OCI-LY7 (cell line): ENCODE data around the gene GSTK1. TPM values are rescaled to one million over a fixed set of nuclear protein-coding genes. Genes with fewer than 3 reads are reported as not detected.

ENCODE experiments used
- BruUV-seq: library from RNA; stranded (reverse); fragments of 400-500 nt; replicated peaks from 2 replicates; lab custom pipeline; 2021; lab: Mats Ljungman, UMichigan
- CTCF ChIA-PET: fragments of 300-600 bp; sonication (Branson Sonifier 250); formaldehyde crosslinking; loops from one replicate; lab custom pipeline; 2022; ENCODE audit warnings: antibody characterized with exemption; ENCODE audit not compliant: unreplicated experiment; lab: Charles Lee
- POLR2A ChIA-PET: fragments of 300-600 bp; sonication (Branson Sonifier 250); formaldehyde crosslinking; loops from one replicate; lab custom pipeline; 2022; ENCODE audit warnings: antibody characterized with exemption; lab: Charles Lee
- DNase-seq: peaks from one replicate; pipeline ENCODE4 v3.0.0-alpha.2; 2015; ENCODE audit warnings: low spot score
- H2AFZ ChIP-seq: fragments of 200-600 bp; sonication (generic), shearing (Covaris generic); 2 replicates; pipeline ENCODE4 v1.6.1; 2014; ENCODE audit warnings: mild to moderate bottlenecking, antibody characterized with exemption, low read length, moderate library complexity
- H3K27ac ChIP-seq: fragments of 200-600 bp; sonication (generic); 2 replicates; pipeline ENCODE4 v1.5.1; 2014; ENCODE audit warnings: mixed run types, low read depth, mild to moderate bottlenecking, moderate library complexity, low read length, inconsistent platforms; ENCODE audit not compliant: poor library complexity, severe bottlenecking
- H3K36me3 ChIP-seq: fragments of 200-600 bp; sonication (generic); 2 replicates; pipeline ENCODE4 v1.6.1; 2014; ENCODE audit warnings: mild to moderate bottlenecking, antibody characterized with exemption, low read length, moderate library complexity, mixed read lengths; ENCODE audit not compliant: insufficient read depth
- H3K4me1 ChIP-seq: fragments of 200-600 bp; sonication (generic); 2 replicates; pipeline ENCODE4 v1.5.1; 2014; ENCODE audit warnings: mild to moderate bottlenecking, low read length; ENCODE audit not compliant: insufficient read depth, poor library complexity, severe bottlenecking
- H3K4me2 ChIP-seq: fragments of 200-600 bp; sonication (generic); 2 replicates; pipeline ENCODE4 v1.6.1; 2014; ENCODE audit warnings: mild to moderate bottlenecking, low read length
- H3K4me3 ChIP-seq: fragments of 200-600 bp; sonication (generic); 2 replicates; pipeline ENCODE4 v1.5.1; 2014; ENCODE audit warnings: mild to moderate bottlenecking, low read depth, low read length; ENCODE audit not compliant: poor library complexity, severe bottlenecking
- H3K79me2 ChIP-seq: fragments of 200-600 bp; sonication (generic); 2 replicates; pipeline ENCODE4 v1.6.1; 2016; ENCODE audit warnings: low read depth, mild to moderate bottlenecking, low read length, moderate library complexity, mixed read lengths; ENCODE audit not compliant: insufficient read depth
- H3K9me2 ChIP-seq: fragments of 200-600 bp; sonication (generic); 2 replicates; pipeline ENCODE4 v1.6.1; 2016; ENCODE audit warnings: mild to moderate bottlenecking, low read length, mixed read lengths; ENCODE audit not compliant: insufficient read depth
- H3K9me3 ChIP-seq: fragments of 200-600 bp; sonication (generic); 2 replicates; pipeline ENCODE4 v1.6.1; 2014; ENCODE audit warnings: mild to moderate bottlenecking, mixed run types, low read length, mixed read lengths
- H4K20me1 ChIP-seq: fragments of 200-600 bp; sonication (generic); 2 replicates; pipeline ENCODE4 v1.6.1; 2014; ENCODE audit warnings: mild to moderate bottlenecking, antibody characterized with exemption, low read length, moderate library complexity, mixed read lengths; ENCODE audit not compliant: insufficient read depth
- CTCF ChIP-seq: fragments of 200-600 bp; sonication (generic); conservative IDR thresholded peaks from 2 replicates; pipeline ENCODE4 v1.5.1; 2014; ENCODE audit warnings: mild to moderate bottlenecking, antibody characterized with exemption, low read length, moderate library complexity, mixed read lengths
- EZH2phosphoT487 ChIP-seq: fragments of 200-600 bp; sonication (generic); IDR thresholded peaks from 2 replicates; pipeline ENCODE4 v1.6.1; 2018; ENCODE audit warnings: low read depth, borderline replicate concordance, mild to moderate bottlenecking, mixed run types, antibody characterized with exemption, low read length, moderate library complexity, mixed read lengths
- intact Hi-C: fragments of 100-400 bp; cut with micrococcal nuclease; formaldehyde crosslinking; loops from one replicate; pipeline ENCODE4 v1.10.0; 2022; ENCODE audit not compliant: unreplicated experiment
- total RNA-seq, 2 experiments: library from RNA; depleted of rRNA in 1 of 2; stranded (reverse); fragments of >200 nt in 1 of 2; shearing (Covaris generic) in 1 of 2; gene quantifications; 2 replicates each; pipeline ENCODE4 v1.2.3, GENCODE V29; 2014 to 2022

The GSTK1 gene
- total RNA-seq, 2 experiments from 2014 or later, result 37.8 to 41.6 TPM

GRCh38 chr7:143245123-143245522 lies 18.1 kb upstream of the GSTK1 start:
- Histone ChIP-seq H3K79me2 (no peaks in the 10 kb centered on the region), H3K4me1 (no peaks in the 10 kb centered on the region), H3K27ac (no peak overlapping the region), H3K9me3 (no peaks in the 10 kb centered on the region), H2AFZ (no peak overlapping the region), H4K20me1 (no peaks in the 10 kb centered on the region), H3K36me3 (no peaks in the 10 kb centered on the region), H3K4me2 (no peak overlapping the region), H3K9me2 (no peaks in the 10 kb centered on the region), H3K4me3 (no peak overlapping the region)
- POLR2A ChIA-PET, result interaction anchor here (1.0 kb wide), 1 partner anchor 18 kb away, joined by 3 read pairs; the partner anchor contains the start of gene GSTK1
- intact Hi-C loops, result no loop called here
- no peak for DNase-seq
- BruUV-seq, result no TSS peak
- CTCF ChIA-PET, result no interaction called here
- TF ChIP-seq CTCF, result no peak
- TF ChIP-seq EZH2phosphoT487, result no peak

DNA sequence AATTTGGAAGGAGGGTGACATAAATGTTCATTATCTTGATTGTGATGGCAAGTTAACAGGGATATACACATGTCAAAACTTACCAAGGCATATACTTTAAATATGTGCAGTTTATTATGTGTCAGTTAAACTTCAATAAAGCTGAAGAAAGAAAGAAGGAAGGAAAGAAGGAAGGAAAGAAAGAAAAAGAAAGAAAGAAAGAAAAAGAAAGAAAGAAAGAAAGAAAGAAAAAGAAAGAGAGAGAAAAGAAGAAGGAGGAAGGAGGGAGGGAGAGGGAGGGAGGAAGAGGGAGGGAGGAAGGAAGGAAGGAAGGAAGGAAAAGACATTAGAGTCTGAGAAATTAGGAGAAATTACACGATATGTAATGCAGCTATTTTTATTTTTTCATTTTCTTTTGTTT lies 15.9 kb upstream of the GSTK1 start:
- ChIA-PET POLR2A (interaction anchor here (0.7 to 0.9 kb wide), 2 partner anchors 16 to 77 kb away, joined by 3 read pairs; partner anchors contain the start of gene GSTK1), CTCF (no interaction called here)
- Histone ChIP-seq H2AFZ (no peak overlapping the region), H3K36me3 (no peaks in the 10 kb centered on the region), H4K20me1 (no peaks in the 10 kb centered on the region), H3K9me2 (no peaks in the 10 kb centered on the region), H3K9me3 (no peaks in the 10 kb centered on the region), H3K4me3 (no peak overlapping the region), H3K27ac (no peak overlapping the region), H3K79me2 (no peaks in the 10 kb centered on the region), H3K4me1 (peaks cover 5% of the 10 kb centered on the region), H3K4me2 (no peak overlapping the region)
- DNase-seq, result no peak
- TF ChIP-seq EZH2phosphoT487 (no peak), CTCF (no peak)
- no TSS peak for BruUV-seq
- intact Hi-C loops, result no loop called here

- no peaks in the 10 kb centered on the region for H4K20me1 ChIP-seq
- H2AFZ ChIP-seq, result no peak overlapping the region
- H3K27ac ChIP-seq, result no peak overlapping the region
- ChIA-PET CTCF (interaction anchor here (0.6 to 1.0 kb wide), 3 partner anchors 8 to 51 kb away, joined by 3 read pairs; partner anchors contain the start of gene CASP2), POLR2A (interaction anchor here (0.7 to 1.8 kb wide), 7 partner anchors 8 to 61 kb away, joined by 3 to 6 read pairs (median 4); no protein-coding TSS in a partner anchor)
- 0 out of 2 replicates have a peak, but pooled peaks cover under 1% of the 10 kb centered on the region for H3K9me3 ChIP-seq
- DNase-seq, result no peak
- H3K36me3 ChIP-seq, result no peaks in the 10 kb centered on the region
- H3K4me2 ChIP-seq, result no peak overlapping the region
- intact Hi-C loops, result no loop called here
- H3K9me2 ChIP-seq, result no peaks in the 10 kb centered on the region
- H3K4me1 ChIP-seq, result peaks cover 5% of the 10 kb centered on the region
- H3K4me3 ChIP-seq, result no peak overlapping the region
- no peaks in the 10 kb centered on the region for H3K79me2 ChIP-seq
- TF ChIP-seq CTCF (no peak), EZH2phosphoT487 (no peak)
- no TSS peak for BruUV-seq
Observed at GRCh38 chr7:143248761-143249354, 14.4 kb upstream of the GSTK1 start.
